Heart left ventricle (tissue), 13 donors: ENCODE results near the gene EHMT1.

Experiments
- POLR2A ChIP-seq, 2 donors: fragments of 450-650 bp; IDR thresholded peaks; one replicate each; pipeline ENCODE4 v1.6.1; 2017; ENCODE audit warnings: antibody characterized with exemption in 2 of 2, mild to moderate bottlenecking in 2 of 2, moderate library complexity in 2 of 2
- TF ChIP-seq, protein P1 (sequence below), 12 donors: fragments of 200-600 bp; sonication (generic) in 4 of 12; IDR thresholded peaks; one replicate each; pipeline versions ENCODE4 v1.5.0 to v1.8.0; 2018 to 2022; ENCODE audit warnings: antibody characterized with exemption in 12 of 12, mild to moderate bottlenecking in 5 of 12
- donor health status: ischemic (EF 13 %, LVEDD 7.1; RV severe dilation, severe dysfunction).
- donor health status: DM: no; HTN: yes; CAD: no.
- donor health status: DM: no; HTN: no; CAD: no.
- donor health status: ischemic (EF 25% LVEDD 6.9; RV normal size, moderate dysfunction).
- donor health status: ischemic (EF 25% LVEDD 5.7; RV mildly dilated, moderate dysfunction).
- donor health status: ischemic (EF 35%, LVEDD 5.7; RV mildly dilated, moderate dysfunction).
- donor health status: nonischemic (EF 11% LVEDD 7.7; RV severe dilation, severe dysfunction).
- donor health status: DM: yes; HTN: yes; CAD: no.
- donor health status: PGD.
- donor health status: ischemic (EF 29% LVEDD 5.4; RV normal size, mild dysfunction).
- donor health status: nonischemic (EF 23%, LVEDD 6.1; RV moderate dilation, normal function).

DNA sequence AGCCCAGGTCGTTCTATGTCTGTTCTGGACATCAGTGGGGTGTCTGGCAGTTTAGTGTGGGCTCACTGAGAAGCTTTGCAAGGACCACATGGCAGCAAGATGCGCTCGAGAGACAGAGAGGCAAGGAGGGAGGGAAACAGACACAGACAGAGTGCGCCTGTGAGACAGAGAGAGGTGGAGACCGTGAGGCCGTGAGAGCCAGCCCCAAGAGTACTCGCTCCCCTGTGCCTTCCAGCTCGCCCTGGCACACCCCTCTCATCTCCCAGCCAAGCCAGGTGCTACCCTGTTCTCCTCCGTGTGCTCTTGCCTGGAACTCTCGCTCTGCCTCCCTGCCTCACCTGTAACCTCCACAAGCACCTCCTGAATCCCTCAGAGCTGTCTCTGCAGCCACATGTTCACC, 106.8 kb downstream of the EHMT1 start:
- TF ChIP-seq, protein P1, sequence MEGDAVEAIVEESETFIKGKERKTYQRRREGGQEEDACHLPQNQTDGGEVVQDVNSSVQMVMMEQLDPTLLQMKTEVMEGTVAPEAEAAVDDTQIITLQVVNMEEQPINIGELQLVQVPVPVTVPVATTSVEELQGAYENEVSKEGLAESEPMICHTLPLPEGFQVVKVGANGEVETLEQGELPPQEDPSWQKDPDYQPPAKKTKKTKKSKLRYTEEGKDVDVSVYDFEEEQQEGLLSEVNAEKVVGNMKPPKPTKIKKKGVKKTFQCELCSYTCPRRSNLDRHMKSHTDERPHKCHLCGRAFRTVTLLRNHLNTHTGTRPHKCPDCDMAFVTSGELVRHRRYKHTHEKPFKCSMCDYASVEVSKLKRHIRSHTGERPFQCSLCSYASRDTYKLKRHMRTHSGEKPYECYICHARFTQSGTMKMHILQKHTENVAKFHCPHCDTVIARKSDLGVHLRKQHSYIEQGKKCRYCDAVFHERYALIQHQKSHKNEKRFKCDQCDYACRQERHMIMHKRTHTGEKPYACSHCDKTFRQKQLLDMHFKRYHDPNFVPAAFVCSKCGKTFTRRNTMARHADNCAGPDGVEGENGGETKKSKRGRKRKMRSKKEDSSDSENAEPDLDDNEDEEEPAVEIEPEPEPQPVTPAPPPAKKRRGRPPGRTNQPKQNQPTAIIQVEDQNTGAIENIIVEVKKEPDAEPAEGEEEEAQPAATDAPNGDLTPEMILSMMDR (IDR thresholded peaks at IDR 0.05) = no peak
- TF ChIP-seq POLR2A (IDR thresholded peaks at IDR 0.05) = no peak
